Thyroid gland (tissue), 4 donors: ENCODE measurements around the gene ZNF784. TPM values are rescaled to one million over a fixed set of nuclear protein-coding genes. Genes with fewer than 3 reads are reported as not detected.
A peak's percentile ranks its signal among the peaks of the same experiment; 100 is the strongest.

Experiments used
- DNase-seq, 2 donors: peaks; one replicate each; pipeline ENCODE4 v3.0.0-alpha.2; 2019
- H3K27ac ChIP-seq, 3 donors: fragments of 200-600 bp; sonication (generic); 1 replicate in 2 of 3; 2 replicates in 1 of 3; pipeline ENCODE4 v1.5.1; 2016 to 2019; ENCODE audit warnings: mild to moderate bottlenecking in 1 of 3, moderate library complexity in 1 of 3
- H3K27me3 ChIP-seq: fragments of 200-600 bp; sonication (generic); one replicate; pipeline ENCODE4 v1.5.1; 2019
- H3K36me3 ChIP-seq, 2 donors: fragments of 200-600 bp; sonication (generic); one replicate each; pipeline ENCODE4 v1.5.1; 2016 to 2019
- H3K4me1 ChIP-seq, 2 donors: fragments of 200-600 bp; sonication (generic); one replicate each; pipeline ENCODE4 v1.5.1; 2017 to 2019
- H3K4me3 ChIP-seq, 3 donors: fragments of 200-600 bp; sonication (generic); replicated peaks in 1 of 3; 1 replicate in 2 of 3; 2 replicates in 1 of 3; pipeline ENCODE4 v1.5.1; 2016; ENCODE audit warnings: mild to moderate bottlenecking in 1 of 3
- H3K9me3 ChIP-seq: fragments of 200-600 bp; sonication (generic); one replicate; pipeline ENCODE4 v1.5.1; 2017
- POLR2A ChIP-seq, 2 donors: fragments of 450-650 bp; IDR thresholded peaks; one replicate each; pipeline ENCODE4 v1.6.1; 2017; ENCODE audit warnings: antibody characterized with exemption in 2 of 2, mild to moderate bottlenecking in 2 of 2, moderate library complexity in 1 of 2
- WGBS, 2 donors: methylation state at CpG; one replicate each; pipeline ENCODE4 v1.1.5; 2017; 5-methylcytosine and 5-hydroxymethylcytosine counted together
- intact Hi-C: fragments of 100-400 bp; cut with DNase I; formaldehyde crosslinking; loops from one replicate; pipeline ENCODE4 v1.15.1; 2023
- total RNA-seq, 4 donors: library from RNA; depleted of rRNA; stranded (reverse); fragments of >200 nt; gene quantifications; one replicate each; pipeline ENCODE4 v1.2.3, GENCODE V29; 2016
- TF ChIP-seq, protein P1 (sequence below), 6 experiments: fragments of 200-600 bp in 3 of 6; fragments of 450-650 bp in 3 of 6; sonication (generic) in 3 of 6; IDR thresholded peaks; one replicate each; pipeline ENCODE4 v1.5.1; 2016 to 2019; ENCODE audit warnings: antibody characterized with exemption in 6 of 6, mild to moderate bottlenecking in 2 of 6, inconsistent platforms in 1 of 6, moderate library complexity in 1 of 6

ZNF784 gene
- total RNA-seq, 4 donors from 2014 or later: 5.1 to 10.0 (median 8.7) TPM

DNA sequence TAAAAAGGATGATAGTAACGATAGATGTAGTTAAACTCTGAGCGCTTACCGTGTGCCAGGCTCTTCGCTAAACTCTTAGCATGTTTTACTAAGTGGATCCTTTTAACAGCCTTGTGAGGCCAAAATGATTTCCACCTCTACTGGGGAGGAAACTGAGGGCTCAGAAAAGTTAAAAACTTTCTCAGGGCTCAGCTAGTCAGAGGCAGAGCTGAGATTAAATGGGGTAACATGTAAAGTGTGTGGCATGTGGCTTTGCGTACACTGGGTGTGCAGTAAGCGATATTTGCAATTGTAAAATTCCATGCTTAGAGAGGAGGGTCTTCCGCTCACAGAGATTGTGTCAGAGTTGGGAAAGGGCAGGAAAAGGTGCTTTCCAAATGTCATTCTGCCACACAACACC lies 32.2 kb upstream of the ZNF784 start:
- no peak for TF ChIP-seq POLR2A (IDR thresholded peaks at IDR 0.05)
- TF ChIP-seq, protein P1, sequence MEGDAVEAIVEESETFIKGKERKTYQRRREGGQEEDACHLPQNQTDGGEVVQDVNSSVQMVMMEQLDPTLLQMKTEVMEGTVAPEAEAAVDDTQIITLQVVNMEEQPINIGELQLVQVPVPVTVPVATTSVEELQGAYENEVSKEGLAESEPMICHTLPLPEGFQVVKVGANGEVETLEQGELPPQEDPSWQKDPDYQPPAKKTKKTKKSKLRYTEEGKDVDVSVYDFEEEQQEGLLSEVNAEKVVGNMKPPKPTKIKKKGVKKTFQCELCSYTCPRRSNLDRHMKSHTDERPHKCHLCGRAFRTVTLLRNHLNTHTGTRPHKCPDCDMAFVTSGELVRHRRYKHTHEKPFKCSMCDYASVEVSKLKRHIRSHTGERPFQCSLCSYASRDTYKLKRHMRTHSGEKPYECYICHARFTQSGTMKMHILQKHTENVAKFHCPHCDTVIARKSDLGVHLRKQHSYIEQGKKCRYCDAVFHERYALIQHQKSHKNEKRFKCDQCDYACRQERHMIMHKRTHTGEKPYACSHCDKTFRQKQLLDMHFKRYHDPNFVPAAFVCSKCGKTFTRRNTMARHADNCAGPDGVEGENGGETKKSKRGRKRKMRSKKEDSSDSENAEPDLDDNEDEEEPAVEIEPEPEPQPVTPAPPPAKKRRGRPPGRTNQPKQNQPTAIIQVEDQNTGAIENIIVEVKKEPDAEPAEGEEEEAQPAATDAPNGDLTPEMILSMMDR (IDR thresholded peaks at IDR 0.05): no peak
- peak overlapping the region in 1 of 3 donors; percentile 76 for H3K4me3 ChIP-seq
- WGBS, 2 donors: 55% methylated on average over 7 of the region's 7 CpGs
- H3K4me1 ChIP-seq: peaks cover 37 to 46% of the 10 kb centered on the region in 2 donors
- no peak for DNase-seq
- H3K36me3 ChIP-seq: peaks cover 19 to 22% of the 10 kb centered on the region in 2 donors
- H3K27ac ChIP-seq: no peak overlapping the region
- intact Hi-C loops: loop anchor here (10.0 kb wide), 1 partner anchor 272 kb away; the partner anchor contains the start of genes RPL28 and TMEM238
- no peaks in the 10 kb centered on the region for H3K9me3 ChIP-seq
- no peaks in the 10 kb centered on the region for H3K27me3 ChIP-seq

GRCh38 chr19:55655648-55656040 lies 31.3 kb upstream of the ZNF784 start:
- no peaks in the 10 kb centered on the region for H3K27me3 ChIP-seq
- WGBS, 2 donors: 1 to 2% methylated on average over 19 of the region's 19 CpGs
- peak overlapping the region in 2 of 3 donors; percentile 94 to 99 for H3K27ac ChIP-seq
- DNase-seq: no peak
- TF ChIP-seq POLR2A (IDR thresholded peaks at IDR 0.05): no peak
- TF ChIP-seq, protein P1 (IDR thresholded peaks at IDR 0.05): no peak
- intact Hi-C loops: loop anchor here (10.0 kb wide), 1 partner anchor 271 kb away; the partner anchor contains the start of genes RPL28 and TMEM238
- peaks cover 10 to 13% of the 10 kb centered on the region in 2 donors for H3K36me3 ChIP-seq
- H3K4me3 ChIP-seq: peak overlapping the region; percentile 76 to 92 (median 91)
- H3K4me1 ChIP-seq: peaks cover 37 to 46% of the 10 kb centered on the region in 2 donors
- no peaks in the 10 kb centered on the region for H3K9me3 ChIP-seq

DNA sequence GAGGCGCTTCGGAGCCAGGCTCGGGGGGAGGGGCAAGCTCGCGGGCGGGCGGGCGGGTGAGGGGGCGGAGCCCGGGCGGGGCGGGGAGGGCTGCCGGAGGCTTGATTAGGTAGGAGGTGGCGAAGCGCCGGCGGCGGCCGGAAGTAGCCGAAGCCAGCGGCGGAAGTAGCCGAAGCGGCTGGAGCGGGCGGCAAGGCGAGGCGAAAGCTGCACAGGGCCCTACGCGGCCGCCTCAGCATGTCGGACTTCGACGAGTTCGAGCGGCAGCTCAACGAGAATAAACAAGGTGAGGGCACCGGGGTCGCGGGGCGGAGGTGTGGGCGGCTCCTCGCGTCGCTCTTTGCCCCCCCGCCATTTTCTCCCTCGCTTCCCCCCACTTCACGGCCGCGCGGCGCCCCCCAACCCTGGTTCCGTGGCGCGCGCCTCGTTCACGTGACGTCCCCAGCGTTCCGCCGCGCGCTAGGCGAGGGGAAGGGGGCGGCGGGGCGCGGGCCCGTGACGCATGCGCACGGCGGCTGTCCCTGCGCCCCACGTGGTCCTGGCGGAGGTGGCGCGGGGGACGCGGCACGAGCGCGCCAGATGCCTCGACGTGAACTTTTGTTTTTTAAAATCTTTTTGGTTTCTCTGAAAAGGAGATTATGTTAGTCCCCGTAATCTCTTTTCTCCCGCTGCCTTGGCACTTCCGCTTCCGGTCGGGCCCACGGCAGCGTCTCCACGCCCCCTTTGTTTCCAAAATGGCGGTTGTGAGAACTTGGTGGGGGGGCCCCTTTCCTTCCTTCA lies 30.7 kb upstream of the ZNF784 start, which contains the start of gene U2AF2:
Gene U2AF2 (plus strand): TSS at position 168 of the 780 bp plus-strand sequence. CDS start 70 bp downstream, at position 238.
- no peaks in the 10 kb centered on the region for H3K27me3 ChIP-seq
- intact Hi-C loops: loop anchor here (10.0 kb wide), 1 partner anchor 270 kb away; the partner anchor contains the start of genes RPL28 and TMEM238
- H3K9me3 ChIP-seq: no peaks in the 10 kb centered on the region
- H3K4me1 ChIP-seq: peaks cover 37 to 46% of the 10 kb centered on the region in 2 donors
- peak within 1 kb of the TSS; percentile 94 to 99 (median 96) for H3K27ac ChIP-seq
- H3K36me3 ChIP-seq: peaks cover 5 to 7% of the 10 kb centered on the region in 2 donors
- TF ChIP-seq, protein P1 (IDR thresholded peaks at IDR 0.05): peak in 2 of 6 experiments; percentile 4 to 15
- peak; percentile 14 to 71 for TF ChIP-seq POLR2A (IDR thresholded peaks at IDR 0.05)
- H3K4me3 ChIP-seq: peak within 1 kb of the TSS; percentile 76 to 92 (median 91)
- DNase-seq: peak; percentile 94 to 95
- WGBS, 2 donors: 0% methylated on average over 16 to 52 of the region's 95 CpGs

- Histone ChIP-seq H3K4me3 (peak overlapping the region in 2 of 3 donors; percentile 27 to 76), H3K9me3 (no peaks in the 10 kb centered on the region), H3K27ac (peak overlapping the region; percentile 94 to 99 (median 96)), H3K27me3 (no peaks in the 10 kb centered on the region), H3K4me1 (peaks cover 37 to 42% of the 10 kb centered on the region in 2 donors), H3K36me3 (peaks cover 0 to under 1% of the 10 kb centered on the region in 2 donors)
- DNase-seq: peak; percentile 100
- WGBS, 2 donors: 0 to 1% methylated on average over 36 to 42 of the region's 52 CpGs
- no peak for TF ChIP-seq POLR2A (IDR thresholded peaks at IDR 0.05)
- TF ChIP-seq, protein P1 (IDR thresholded peaks at IDR 0.05): no peak
- intact Hi-C loops: loop anchor here (10.0 kb wide), 1 partner anchor 270 kb away; the partner anchor contains the start of genes RPL28 and TMEM238
These were observed 30.0 kb upstream of the ZNF784 start for GRCh38 chr19:55654323-55654867.
